DOHH2 (cell line): ENCODE measurements around the gene KRTAP10-6.

Source experiments
- H3F3A ChIP-seq: fragments of 200-600 bp; sonication (generic), shearing (Covaris generic); 2 replicates; pipeline ENCODE4 v1.6.0; 2016; ENCODE audit warnings: antibody characterized with exemption, mild to moderate bottlenecking; ENCODE audit not compliant: control insufficient read depth, insufficient read depth
- H3K27ac ChIP-seq: fragments of 200-600 bp; sonication (generic); 2 replicates; pipeline ENCODE4 v1.5.1; 2014; ENCODE audit warnings: low read depth, mild to moderate bottlenecking, low read length, moderate library complexity
- H3K27me3 ChIP-seq: fragments of 200-600 bp; sonication (generic); 2 replicates; pipeline ENCODE4 v1.6.1; 2014; ENCODE audit warnings: mild to moderate bottlenecking, low read length, mixed read lengths; ENCODE audit not compliant: control insufficient read depth
- H3K36me3 ChIP-seq: fragments of 200-600 bp; sonication (generic); 2 replicates; pipeline ENCODE4 v1.6.1; 2014; ENCODE audit warnings: mild to moderate bottlenecking, low read length, moderate library complexity, mixed read lengths; ENCODE audit not compliant: control insufficient read depth
- H3K4me1 ChIP-seq: fragments of 200-600 bp; sonication (generic); 2 replicates; pipeline ENCODE4 v1.6.1; 2014; ENCODE audit warnings: mild to moderate bottlenecking, low read length, mixed read lengths; ENCODE audit not compliant: control insufficient read depth
- H3K4me2 ChIP-seq: fragments of 200-600 bp; sonication (generic); 2 replicates; pipeline ENCODE4 v1.6.0; 2014; ENCODE audit warnings: mild to moderate bottlenecking, low read length, moderate library complexity
- H3K4me3 ChIP-seq: fragments of 200-600 bp; sonication (generic); 2 replicates; pipeline ENCODE4 v1.5.1; 2014; ENCODE audit warnings: mild to moderate bottlenecking, low read length, mixed read lengths
- H3K79me2 ChIP-seq: fragments of 200-600 bp; sonication (generic); 2 replicates; pipeline ENCODE4 v1.6.1; 2014; ENCODE audit warnings: mild to moderate bottlenecking, low read length, mixed read lengths; ENCODE audit not compliant: control insufficient read depth
- H3K9me2 ChIP-seq: fragments of 200-600 bp; sonication (generic); replicated peaks from 2 replicates; pipeline ENCODE4 v1.6.1; 2014; ENCODE audit warnings: mild to moderate bottlenecking, low read length, mixed read lengths; ENCODE audit not compliant: control insufficient read depth
- H3K9me3 ChIP-seq: fragments of 200-600 bp; sonication (generic); 2 replicates; pipeline ENCODE4 v1.6.1; 2014; ENCODE audit warnings: antibody characterized with exemption, low read length, mixed read lengths; ENCODE audit not compliant: control insufficient read depth, insufficient read depth
- H4K20me1 ChIP-seq: fragments of 200-600 bp; sonication (generic); 2 replicates; pipeline ENCODE4 v1.6.0; 2014; ENCODE audit warnings: low read depth, mild to moderate bottlenecking, antibody characterized with exemption, low read length, moderate library complexity; ENCODE audit not compliant: control insufficient read depth, insufficient read depth
- CTCF ChIP-seq: fragments of 200-600 bp; sonication (generic); IDR thresholded peaks from one replicate; pipeline ENCODE4 v1.5.1; 2014; ENCODE audit warnings: antibody characterized with exemption, mild to moderate bottlenecking, low read depth, low read length; ENCODE audit not compliant: poor library complexity, severe bottlenecking
- EZH2phosphoT487 ChIP-seq: fragments of 200-600 bp; sonication (generic); IDR thresholded peaks from 2 replicates; pipeline ENCODE4 v1.6.1; 2017; ENCODE audit warnings: borderline replicate concordance, mild to moderate bottlenecking, antibody characterized with exemption, low read length, moderate library complexity, mixed read lengths

Gene KRTAP10-6

GRCh38 chr21:44585892-44586291, 6.4 kb downstream of the KRTAP10-6 start:
- Histone ChIP-seq H3K4me1 (no peaks in the 10 kb centered on the region), H3K9me2 (no peaks in the 10 kb centered on the region), H3F3A (no peaks in the 10 kb centered on the region), H3K27me3 (no peaks in the 10 kb centered on the region), H3K27ac (no peak overlapping the region), H3K36me3 (no peaks in the 10 kb centered on the region), H4K20me1 (no peaks in the 10 kb centered on the region), H3K4me2 (no peak overlapping the region), H3K4me3 (no peak overlapping the region), H3K79me2 (no peaks in the 10 kb centered on the region), H3K9me3 (peaks cover 10% of the 10 kb centered on the region; the same call in 1 of the 2 replicates)
- TF ChIP-seq EZH2phosphoT487, result no peak
- TF ChIP-seq CTCF, result no peak

GRCh38 chr21:44583800-44584147, 8.5 kb downstream of the KRTAP10-6 start:
- Histone ChIP-seq H3K79me2 (no peaks in the 10 kb centered on the region), H3K4me1 (no peaks in the 10 kb centered on the region), H3K27ac (no peak overlapping the region), H3K4me2 (no peak overlapping the region), H3K9me2 (no peaks in the 10 kb centered on the region), H3K27me3 (no peaks in the 10 kb centered on the region), H3F3A (no peaks in the 10 kb centered on the region), H3K4me3 (no peak overlapping the region), H4K20me1 (no peaks in the 10 kb centered on the region), H3K9me3 (peaks cover 10% of the 10 kb centered on the region; the same call in 1 of the 2 replicates), H3K36me3 (no peaks in the 10 kb centered on the region)
- TF ChIP-seq EZH2phosphoT487 (no peak), CTCF (no peak)

GRCh38 chr21:44583089-44583799, 9.1 kb downstream of the KRTAP10-6 start:
- H3K27ac ChIP-seq, result no peak overlapping the region
- H3K36me3 ChIP-seq, result no peaks in the 10 kb centered on the region
- H4K20me1 ChIP-seq, result no peaks in the 10 kb centered on the region
- no peaks in the 10 kb centered on the region for H3F3A ChIP-seq
- H3K4me3 ChIP-seq, result no peak overlapping the region
- H3K9me3 ChIP-seq, result peaks cover 10% of the 10 kb centered on the region; the same call in 1 of the 2 replicates
- H3K4me1 ChIP-seq, result no peaks in the 10 kb centered on the region
- no peaks in the 10 kb centered on the region for H3K79me2 ChIP-seq
- no peaks in the 10 kb centered on the region for H3K27me3 ChIP-seq
- no peak overlapping the region for H3K4me2 ChIP-seq
- no peak for TF ChIP-seq CTCF
- no peak for TF ChIP-seq EZH2phosphoT487
- H3K9me2 ChIP-seq, result no peaks in the 10 kb centered on the region
